Uterus (tissue), 4 donors: ENCODE data around the gene GMPPA. TPM values are rescaled to one million over a fixed set of nuclear protein-coding genes. Genes with fewer than 3 reads are reported as not detected.

ENCODE experiments used
- DNase-seq, 2 donors: peaks; one replicate each; pipeline ENCODE4 v3.0.0-alpha.2; 2019 to 2020
- H3K27ac ChIP-seq, 2 donors: fragments of 200-600 bp; sonication (generic); 1 replicate in 1 of 2; 2 replicates in 1 of 2; pipeline ENCODE4 v1.5.1; 2016 to 2018
- H3K27me3 ChIP-seq, 2 donors: fragments of 200-600 bp; sonication (generic); one replicate each; pipeline ENCODE4 v1.5.1; 2018 to 2019; ENCODE audit warnings: control low read depth in 1 of 2
- H3K36me3 ChIP-seq, 2 donors: fragments of 200-600 bp; sonication (generic); one replicate each; pipeline ENCODE4 v1.5.1; 2019; ENCODE audit warnings: control low read depth in 1 of 2
- H3K4me1 ChIP-seq, 2 donors: fragments of 200-600 bp; sonication (generic); one replicate each; pipeline ENCODE4 v1.5.1; 2018 to 2019; ENCODE audit warnings: control low read depth in 1 of 2
- H3K4me3 ChIP-seq, 2 donors: fragments of 200-600 bp; sonication (generic); 1 replicate in 1 of 2; 2 replicates in 1 of 2; pipeline ENCODE4 v1.5.1; 2018 to 2019; ENCODE audit warnings: mild to moderate bottlenecking in 1 of 2
- H3K9me3 ChIP-seq, 2 donors: fragments of 200-600 bp; sonication (generic); one replicate each; pipeline ENCODE4 v1.5.1; 2019; ENCODE audit warnings: control low read depth in 1 of 2
- POLR2A ChIP-seq, 2 donors: fragments of 450-650 bp; IDR thresholded peaks; one replicate each; pipeline ENCODE4 v1.6.1; 2016; ENCODE audit warnings: antibody characterized with exemption in 2 of 2, mild to moderate bottlenecking in 1 of 2, moderate library complexity in 1 of 2
- intact Hi-C: fragments of 100-400 bp; cut with DNase I; formaldehyde crosslinking; loops from one replicate; pipeline ENCODE4 v1.15.1; 2023; ENCODE audit warnings: low total_unique reads
- total RNA-seq, 4 donors: library from RNA; depleted of rRNA in 3 of 4; stranded (reverse); fragments of >200 nt in 3 of 4; gene quantifications; one replicate each; pipeline versions ENCODE4 v1.1.0 to v1.2.4, GENCODE V29; 2014 to 2023
- TF ChIP-seq, protein P1 (sequence below), 4 experiments: fragments of 200-600 bp in 2 of 4; fragments of 450-650 bp in 2 of 4; sonication (generic) in 2 of 4; IDR thresholded peaks; one replicate each; pipeline ENCODE4 v1.5.1; 2016 to 2019; ENCODE audit warnings: antibody characterized with exemption in 4 of 4, mild to moderate bottlenecking in 2 of 4, moderate library complexity in 1 of 4
- donor health status: DM: yes; HTN: yes; CAD: no.

The GMPPA gene
- total RNA-seq, 4 donors from 2014 or later = 14.1 to 39.5 (median 27.6) TPM

- Histone ChIP-seq H3K27ac (peak overlapping the region in 1 of 2 donors; percentile 29), H3K4me3 (no peak overlapping the region), H3K27me3 (no peaks in the 10 kb centered on the region), H3K9me3 (no peaks in the 10 kb centered on the region), H3K4me1 (no peaks in the 10 kb centered on the region), H3K36me3 (no peaks in the 10 kb centered on the region)
- TF ChIP-seq POLR2A (IDR thresholded peaks at IDR 0.05) = peak in 1 of 2 donors; percentile 12
- TF ChIP-seq, protein P1, sequence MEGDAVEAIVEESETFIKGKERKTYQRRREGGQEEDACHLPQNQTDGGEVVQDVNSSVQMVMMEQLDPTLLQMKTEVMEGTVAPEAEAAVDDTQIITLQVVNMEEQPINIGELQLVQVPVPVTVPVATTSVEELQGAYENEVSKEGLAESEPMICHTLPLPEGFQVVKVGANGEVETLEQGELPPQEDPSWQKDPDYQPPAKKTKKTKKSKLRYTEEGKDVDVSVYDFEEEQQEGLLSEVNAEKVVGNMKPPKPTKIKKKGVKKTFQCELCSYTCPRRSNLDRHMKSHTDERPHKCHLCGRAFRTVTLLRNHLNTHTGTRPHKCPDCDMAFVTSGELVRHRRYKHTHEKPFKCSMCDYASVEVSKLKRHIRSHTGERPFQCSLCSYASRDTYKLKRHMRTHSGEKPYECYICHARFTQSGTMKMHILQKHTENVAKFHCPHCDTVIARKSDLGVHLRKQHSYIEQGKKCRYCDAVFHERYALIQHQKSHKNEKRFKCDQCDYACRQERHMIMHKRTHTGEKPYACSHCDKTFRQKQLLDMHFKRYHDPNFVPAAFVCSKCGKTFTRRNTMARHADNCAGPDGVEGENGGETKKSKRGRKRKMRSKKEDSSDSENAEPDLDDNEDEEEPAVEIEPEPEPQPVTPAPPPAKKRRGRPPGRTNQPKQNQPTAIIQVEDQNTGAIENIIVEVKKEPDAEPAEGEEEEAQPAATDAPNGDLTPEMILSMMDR (IDR thresholded peaks at IDR 0.05) = peak; percentile 97 to 100 (median 100)
- peak; percentile 79 to 88 for DNase-seq
- intact Hi-C loops = loop anchor here (5.0 kb wide), 1 partner anchor 128 kb away; no protein-coding TSS in a partner anchor
These were observed 31.6 kb downstream of the GMPPA start for GRCh38 chr2:219530048-219530963.

GRCh38 chr2:219531639-219532377 lies 33.1 kb downstream of the GMPPA start:
- no peak for DNase-seq
- intact Hi-C loops = loop anchor here (5.0 kb wide), 1 partner anchor 130 kb away; no protein-coding TSS in a partner anchor
- no peak overlapping the region for H3K27ac ChIP-seq
- no peaks in the 10 kb centered on the region for H3K36me3 ChIP-seq
- no peak overlapping the region for H3K4me3 ChIP-seq
- H3K4me1 ChIP-seq = no peaks in the 10 kb centered on the region
- no peaks in the 10 kb centered on the region for H3K27me3 ChIP-seq
- TF ChIP-seq, protein P1 (IDR thresholded peaks at IDR 0.05) = no peak
- TF ChIP-seq POLR2A (IDR thresholded peaks at IDR 0.05) = no peak
- no peaks in the 10 kb centered on the region for H3K9me3 ChIP-seq

DNA sequence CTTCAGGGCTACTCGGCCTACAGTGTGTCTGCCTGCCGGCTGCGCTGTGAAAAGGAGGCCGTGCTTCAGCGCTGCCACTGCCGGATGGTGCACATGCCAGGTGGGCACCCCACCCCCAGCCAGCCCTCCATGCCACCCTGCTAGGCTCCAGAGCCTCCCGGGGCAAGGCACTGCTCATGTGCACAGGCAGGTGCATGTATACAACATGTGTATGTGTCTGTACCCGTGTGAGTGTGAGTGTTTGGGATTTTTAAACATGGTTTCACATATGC lies 33.6 kb downstream of the GMPPA start:
- no peaks in the 10 kb centered on the region for H3K4me1 ChIP-seq
- no peaks in the 10 kb centered on the region for H3K36me3 ChIP-seq
- H3K9me3 ChIP-seq = no peaks in the 10 kb centered on the region
- H3K4me3 ChIP-seq = no peak overlapping the region
- H3K27me3 ChIP-seq = no peaks in the 10 kb centered on the region
- no peak overlapping the region for H3K27ac ChIP-seq
- no peak for DNase-seq
- TF ChIP-seq, protein P1 (IDR thresholded peaks at IDR 0.05) = no peak
- no peak for TF ChIP-seq POLR2A (IDR thresholded peaks at IDR 0.05)
- intact Hi-C loops = loop anchor here (5.0 kb wide), 1 partner anchor 130 kb away; no protein-coding TSS in a partner anchor

GRCh38 chr2:219533930-219534661 lies 35.4 kb downstream of the GMPPA start:
- Histone ChIP-seq H3K4me3 (no peak overlapping the region), H3K27ac (no peak overlapping the region), H3K27me3 (no peaks in the 10 kb centered on the region), H3K9me3 (no peaks in the 10 kb centered on the region), H3K36me3 (no peaks in the 10 kb centered on the region), H3K4me1 (no peaks in the 10 kb centered on the region)
- no peak for DNase-seq
- intact Hi-C loops = loop anchor here (5.0 kb wide), 1 partner anchor 132 kb away; no protein-coding TSS in a partner anchor
- TF ChIP-seq POLR2A (IDR thresholded peaks at IDR 0.05) = no peak
- TF ChIP-seq, protein P1 (IDR thresholded peaks at IDR 0.05) = no peak
